Panc1 (cell line): ENCODE measurements around the gene LRRTM3.

ENCODE experiments used
- CTCF ChIP-seq: fragments of 450-650 bp; IDR thresholded peaks from 2 replicates; pipeline ENCODE4 v1.5.1; 2017; ENCODE audit warnings: mild to moderate bottlenecking
- POLR2AphosphoS5 ChIP-seq: IDR thresholded peaks from 2 replicates; pipeline ENCODE4 v1.6.1; 2012; ENCODE audit warnings: mild to moderate bottlenecking, low read depth, low read length, moderate library complexity
- REST ChIP-seq, 2 experiments: IDR thresholded peaks; 2 replicates each; pipeline ENCODE4 v1.6.1; 2011 to 2012; ENCODE audit warnings: low read depth in 2 of 2, control low read depth in 1 of 2, low read length in 1 of 2, mild to moderate bottlenecking in 1 of 2, moderate library complexity in 1 of 2; ENCODE audit not compliant: insufficient read depth in 1 of 2
- SIN3A ChIP-seq: IDR thresholded peaks from 2 replicates; pipeline ENCODE4 v1.6.1; 2012; ENCODE audit warnings: low read depth, mild to moderate bottlenecking, low read length, moderate library complexity, borderline replicate concordance; ENCODE audit not compliant: insufficient read depth

GRCh38 chr10:66934711-66935110 is 8.9 kb downstream of the LRRTM3 start:
- TF ChIP-seq CTCF (no peak), SIN3A (no peak), REST (IDR thresholded peaks at IDR 0.05; ENCODE audit: insufficient read depth in 1 of 2, low read depth in 2 of 2, low read length in 1 of 2) (no peak), POLR2AphosphoS5 (no peak)
